Activated naive CD8-positive, alpha-beta T cell treated with anti-CD3 and anti-CD28 coated beads, Interleukin-2, amount 50 U/mL, for 24 hours (primary cell): Measurements from ENCODE around the gene MRPL30.
"Not testable (repeated sequence)": the region's sequence is repeated elsewhere in the genome, so short reads cannot be mapped to it uniquely, and the experiment has no call there.

ENCODE experiments used
- ATAC-seq: fragments of 150-1000 bp; cut with Tn5 transposase; one replicate; pipeline ENCODE4 v1.10.0; 2021
- DNase-seq: peaks from one replicate; pipeline ENCODE4 v3.0.0; 2021
- H3K27ac Mint-ChIP-seq: one replicate; pipeline ENCODE4 v1.8.0; 2021; ENCODE audit warnings: mild to moderate bottlenecking, mixed read lengths
- H3K27me3 Mint-ChIP-seq: one replicate; pipeline ENCODE4 v1.8.0; 2021; ENCODE audit warnings: mixed read lengths
- H3K36me3 Mint-ChIP-seq: one replicate; pipeline ENCODE4 v1.8.0; 2021; ENCODE audit warnings: low read depth, mixed read lengths
- H3K4me1 Mint-ChIP-seq: one replicate; pipeline ENCODE4 v1.8.0; 2021; ENCODE audit warnings: mixed read lengths
- H3K4me3 Mint-ChIP-seq: one replicate; pipeline ENCODE4 v1.8.0; 2021; ENCODE audit warnings: mild to moderate bottlenecking, moderate library complexity, mixed read lengths
- H3K9me3 Mint-ChIP-seq: one replicate; pipeline ENCODE4 v1.8.0; 2021; ENCODE audit warnings: mixed read lengths

The MRPL30 gene

DNA sequence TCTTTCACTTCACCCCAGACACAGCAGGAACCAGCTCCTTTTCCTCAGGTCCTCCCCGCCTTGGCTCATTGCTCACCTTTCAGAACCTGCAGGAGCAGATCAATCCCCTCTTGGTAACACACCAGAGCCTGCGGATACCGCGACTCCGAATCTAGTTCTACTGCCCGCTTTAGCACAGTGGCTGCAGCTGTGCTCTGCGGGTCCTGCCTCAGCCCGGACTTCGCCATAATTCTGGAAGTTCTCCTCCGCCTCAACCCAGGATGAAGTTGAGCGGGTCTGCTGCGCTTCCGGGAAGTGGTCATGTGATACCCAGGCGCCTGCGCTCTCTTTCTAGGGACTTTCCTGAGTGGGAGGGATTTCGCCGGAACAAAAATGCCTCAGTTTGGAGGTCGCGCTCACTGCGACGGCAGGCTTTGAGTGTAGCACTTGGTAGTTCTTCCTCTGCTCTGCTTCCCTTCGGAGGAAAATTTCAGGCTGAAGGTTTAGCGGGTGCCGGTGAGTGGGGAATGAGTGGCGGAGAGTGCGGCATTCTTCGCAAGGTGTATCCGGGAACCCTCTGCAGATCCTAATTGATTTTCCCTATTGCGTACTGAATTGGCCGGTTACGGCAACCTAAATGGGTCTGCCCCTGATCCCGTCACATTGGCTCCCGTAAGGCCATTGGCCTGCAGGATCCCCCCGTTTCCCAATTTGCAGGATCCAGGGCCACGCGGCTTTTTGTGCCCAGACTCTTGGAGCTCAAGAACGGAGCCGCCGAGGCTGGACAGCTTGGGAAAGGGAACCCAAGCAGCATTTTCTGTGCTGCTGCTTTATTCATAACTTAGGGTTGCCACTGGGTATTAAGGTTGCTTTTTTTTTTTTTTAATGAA lies at the start of gene MRPL30, which contains the start of gene MITD1:
TSS of gene MRPL30 (plus strand) at position 430 of the 869 bp plus-strand sequence. CDS start 5,020 bp downstream, outside the sequence.
TSS of gene MITD1 (minus strand) at position 304 of the 869 bp plus-strand sequence. CDS start at position 227, 77 bp downstream.
- DNase-seq = peak; percentile 87
- Mint-ChIP-seq H3K4me1 (peaks cover 54% of the 10 kb centered on the region), H3K27ac (peak within 1 kb of the TSS; percentile 97), H3K36me3 (peaks cover 11% of the 10 kb centered on the region), H3K27me3 (no peaks in the 10 kb centered on the region), H3K4me3 (peak within 1 kb of the TSS; percentile 99), H3K9me3 (no peaks in the 10 kb centered on the region)
- peak; percentile 90 for ATAC-seq

DNA sequence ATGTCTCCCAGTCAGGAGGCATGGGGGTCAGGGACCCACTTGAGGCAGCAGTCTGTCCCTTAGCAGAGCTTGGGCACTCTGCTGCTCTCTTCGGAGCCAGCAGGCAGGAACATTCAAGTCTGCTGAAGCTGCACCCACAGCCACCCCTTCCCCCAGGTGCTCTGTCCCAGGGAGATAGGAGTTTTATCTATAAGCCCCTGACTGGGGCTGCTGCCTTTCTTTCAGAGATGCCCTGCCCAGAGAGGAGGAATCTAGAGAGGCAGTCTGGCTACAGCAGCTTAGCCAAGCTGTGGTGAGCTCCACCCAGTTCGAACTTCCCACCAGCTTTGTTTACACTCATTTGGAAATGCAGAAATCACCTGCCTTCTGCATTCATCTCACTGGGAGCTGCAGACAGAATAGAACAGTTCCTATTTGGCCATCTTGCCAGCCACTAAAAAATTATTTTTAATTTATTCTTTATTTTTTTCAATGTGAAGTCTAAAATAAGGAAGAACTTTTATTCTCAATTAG lies 45.9 kb upstream of the MRPL30 start:
- not testable (repeated sequence) for H3K27me3 Mint-ChIP-seq, ATAC-seq, H3K27ac Mint-ChIP-seq, H3K4me3 Mint-ChIP-seq, DNase-seq
- peaks cover 24% of the 10 kb centered on the region for H3K36me3 Mint-ChIP-seq
- peaks cover 49% of the 10 kb centered on the region for H3K9me3 Mint-ChIP-seq
- H3K4me1 Mint-ChIP-seq = peaks cover 10% of the 10 kb centered on the region

DNA sequence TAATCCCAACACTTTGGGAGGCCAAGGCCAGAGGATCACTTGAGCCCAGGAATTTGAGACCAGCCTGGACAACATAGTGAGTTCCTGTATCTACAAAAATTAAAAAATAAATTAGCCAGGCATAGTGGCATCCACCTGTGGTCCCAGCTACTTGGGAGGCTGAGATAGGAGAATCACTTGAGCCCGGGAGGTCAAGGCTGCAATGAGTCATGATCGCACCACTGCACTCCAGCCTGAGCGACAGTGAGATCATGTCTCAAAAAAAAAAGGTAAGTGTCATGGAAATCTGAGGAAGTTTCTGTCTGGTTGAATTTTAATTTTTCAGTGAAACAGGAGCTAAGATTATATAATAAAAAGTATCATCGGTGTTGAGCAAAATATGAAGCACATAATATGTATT lies 42.0 kb upstream of the MRPL30 start:
- H3K9me3 Mint-ChIP-seq = peaks cover 18% of the 10 kb centered on the region
- ATAC-seq (no peak), DNase-seq (no peak)
- peaks cover 4% of the 10 kb centered on the region for H3K27me3 Mint-ChIP-seq
- peaks cover 27% of the 10 kb centered on the region for H3K4me1 Mint-ChIP-seq
- H3K27ac Mint-ChIP-seq = no peak overlapping the region
- H3K4me3 Mint-ChIP-seq = no peak overlapping the region
- peaks cover 15% of the 10 kb centered on the region for H3K36me3 Mint-ChIP-seq

DNA sequence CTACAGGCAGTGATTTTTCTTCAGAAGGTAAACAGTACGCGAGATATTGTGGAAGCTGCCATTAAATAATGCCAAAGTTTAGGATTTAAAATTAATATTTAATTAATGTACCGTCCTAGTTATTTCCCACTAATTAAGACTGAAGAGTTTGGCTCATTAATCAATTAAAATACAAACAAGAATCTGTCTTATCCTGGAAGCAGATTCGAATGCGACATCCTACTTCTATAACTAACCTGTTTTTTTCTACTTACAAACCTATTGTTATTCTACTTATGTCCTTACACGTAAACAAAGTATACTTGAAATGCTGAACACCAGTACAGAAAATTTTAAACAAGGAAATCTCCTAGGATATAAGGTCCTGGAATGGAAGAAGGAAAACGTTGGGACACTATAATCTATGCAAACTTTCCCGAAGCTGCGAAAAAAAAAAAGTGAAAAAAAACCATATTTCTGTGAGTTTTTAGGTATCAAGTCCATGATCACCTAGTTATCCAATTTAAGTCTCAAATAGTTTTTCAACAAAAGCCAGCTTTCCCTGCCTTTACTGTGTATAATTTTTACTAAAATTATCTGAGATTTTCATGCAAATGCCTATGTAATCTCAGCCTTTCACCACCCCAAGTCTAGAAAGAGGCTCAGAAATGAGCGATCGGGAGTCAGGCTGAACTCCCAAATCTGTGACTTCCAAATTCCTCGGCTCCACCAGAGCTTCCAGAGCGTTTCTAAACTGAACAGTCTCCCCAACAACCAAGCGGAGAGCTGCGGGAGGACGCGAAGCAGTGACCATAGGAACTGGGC lies 40.7 kb upstream of the MRPL30 start:
- no peak for ATAC-seq
- Mint-ChIP-seq H3K4me3 (peak overlapping the region; percentile 90), H3K27me3 (peaks cover 4% of the 10 kb centered on the region), H3K9me3 (peaks cover 11% of the 10 kb centered on the region), H3K27ac (peak overlapping the region; percentile 94), H3K36me3 (peaks cover 7% of the 10 kb centered on the region), H3K4me1 (peaks cover 27% of the 10 kb centered on the region)
- DNase-seq = no peak

DNA sequence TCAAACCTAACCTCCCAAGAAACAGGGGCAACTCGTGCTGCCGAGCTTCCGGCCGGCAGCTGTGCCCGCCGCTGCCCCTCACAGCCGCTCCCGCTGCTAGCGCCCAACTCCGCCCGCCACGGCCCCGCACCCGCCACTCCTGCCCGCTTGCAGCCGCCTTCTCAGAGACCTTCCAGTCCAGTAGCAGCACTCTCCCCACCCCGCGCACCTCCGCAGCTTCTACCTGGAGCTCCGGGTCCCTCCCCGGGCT lies 40.2 kb upstream of the MRPL30 start:
- Mint-ChIP-seq H3K4me1 (peaks cover 27% of the 10 kb centered on the region), H3K4me3 (peak overlapping the region; percentile 90), H3K9me3 (peaks cover 8% of the 10 kb centered on the region), H3K27ac (peak overlapping the region; percentile 94), H3K27me3 (peaks cover 4% of the 10 kb centered on the region), H3K36me3 (peaks cover 3% of the 10 kb centered on the region)
- ATAC-seq (peak; percentile 38), DNase-seq (no peak)

DNA sequence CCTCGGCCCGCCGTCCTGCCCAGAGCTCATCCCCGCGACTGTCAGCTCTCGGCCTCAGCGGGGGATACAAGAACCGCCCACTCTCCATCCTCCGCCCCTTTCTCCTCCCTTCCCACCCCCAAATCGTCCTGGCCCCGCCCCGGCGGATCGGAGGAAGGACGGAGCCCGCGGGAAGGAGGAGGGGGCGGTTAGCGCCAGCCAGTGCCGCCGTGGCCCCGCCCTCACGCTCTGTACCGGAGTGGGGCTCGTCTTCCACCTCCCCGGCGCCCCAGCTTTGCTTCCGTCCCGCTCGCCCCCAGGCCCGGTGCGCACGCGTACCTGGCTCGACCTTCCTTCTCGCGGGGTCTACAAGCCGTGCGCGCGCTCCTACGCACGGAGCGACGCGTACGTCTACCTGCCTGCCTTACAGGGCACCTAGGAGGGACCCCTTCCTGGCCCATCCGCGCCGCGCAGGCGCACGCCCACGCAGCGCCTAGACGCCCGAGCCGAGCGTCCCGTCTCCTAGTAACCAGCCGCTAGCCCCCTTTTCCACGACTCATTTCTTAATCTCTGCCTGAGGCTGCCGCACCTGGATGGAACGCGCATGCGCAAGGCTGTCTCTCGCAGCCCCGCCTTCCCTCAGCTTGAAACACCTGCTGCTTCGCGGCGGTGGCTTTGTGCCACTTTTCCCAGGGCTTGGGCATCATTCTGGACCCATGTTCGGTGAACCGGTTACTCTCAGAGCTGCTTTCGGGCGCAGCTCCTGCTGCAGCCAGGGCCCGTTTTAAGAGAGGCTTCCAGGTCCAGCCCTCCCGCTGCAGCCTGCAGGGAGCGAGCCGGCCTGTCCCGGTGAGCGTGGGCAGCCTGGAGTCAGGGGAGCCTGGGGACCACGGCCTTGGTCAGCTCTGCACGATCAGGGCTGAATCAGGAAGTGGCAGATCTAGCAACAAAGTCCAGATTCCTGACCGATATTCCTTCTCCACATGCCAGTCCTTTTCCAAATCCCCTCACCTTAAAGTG lies 39.6 kb upstream of the MRPL30 start, which contains the start of gene C2orf15:
TSS of gene C2orf15 (plus strand) at position 598 of the 999 bp plus-strand sequence. CDS start 8,852 bp downstream, outside the sequence.
- H3K27me3 Mint-ChIP-seq = peaks cover 4% of the 10 kb centered on the region
- ATAC-seq (peak; percentile 94), DNase-seq (peak; percentile 97)
- peak within 1 kb of the TSS; percentile 90 for H3K4me3 Mint-ChIP-seq
- peak within 1 kb of the TSS; percentile 94 for H3K27ac Mint-ChIP-seq
- peaks cover 4% of the 10 kb centered on the region for H3K9me3 Mint-ChIP-seq
- no peaks in the 10 kb centered on the region for H3K36me3 Mint-ChIP-seq
- H3K4me1 Mint-ChIP-seq = peaks cover 27% of the 10 kb centered on the region

DNA sequence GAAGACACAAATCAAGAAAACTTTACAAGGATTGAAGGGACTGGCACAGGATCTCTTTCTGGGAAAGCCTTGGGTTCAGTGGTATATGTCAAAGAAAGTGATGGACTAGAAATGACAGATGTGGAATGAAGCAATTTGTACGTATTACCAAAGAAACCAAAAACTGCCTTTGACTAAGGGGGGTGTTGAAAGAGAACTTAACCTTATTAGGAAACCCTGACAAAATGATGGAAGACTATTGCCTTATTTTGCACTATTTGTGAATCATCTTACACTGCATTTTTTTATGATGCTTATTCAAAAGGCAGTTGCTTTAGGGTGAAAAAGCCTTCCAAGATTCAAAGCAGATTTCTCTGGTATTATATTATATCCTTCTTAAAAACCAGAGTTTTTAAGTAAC lies 30.3 kb upstream of the MRPL30 start:
- ATAC-seq = no peak
- Mint-ChIP-seq H3K36me3 (peaks cover 2% of the 10 kb centered on the region), H3K4me3 (no peak overlapping the region), H3K27ac (no peak overlapping the region), H3K4me1 (peaks cover 14% of the 10 kb centered on the region), H3K9me3 (no peaks in the 10 kb centered on the region), H3K27me3 (no peaks in the 10 kb centered on the region)
- no peak for DNase-seq

DNA sequence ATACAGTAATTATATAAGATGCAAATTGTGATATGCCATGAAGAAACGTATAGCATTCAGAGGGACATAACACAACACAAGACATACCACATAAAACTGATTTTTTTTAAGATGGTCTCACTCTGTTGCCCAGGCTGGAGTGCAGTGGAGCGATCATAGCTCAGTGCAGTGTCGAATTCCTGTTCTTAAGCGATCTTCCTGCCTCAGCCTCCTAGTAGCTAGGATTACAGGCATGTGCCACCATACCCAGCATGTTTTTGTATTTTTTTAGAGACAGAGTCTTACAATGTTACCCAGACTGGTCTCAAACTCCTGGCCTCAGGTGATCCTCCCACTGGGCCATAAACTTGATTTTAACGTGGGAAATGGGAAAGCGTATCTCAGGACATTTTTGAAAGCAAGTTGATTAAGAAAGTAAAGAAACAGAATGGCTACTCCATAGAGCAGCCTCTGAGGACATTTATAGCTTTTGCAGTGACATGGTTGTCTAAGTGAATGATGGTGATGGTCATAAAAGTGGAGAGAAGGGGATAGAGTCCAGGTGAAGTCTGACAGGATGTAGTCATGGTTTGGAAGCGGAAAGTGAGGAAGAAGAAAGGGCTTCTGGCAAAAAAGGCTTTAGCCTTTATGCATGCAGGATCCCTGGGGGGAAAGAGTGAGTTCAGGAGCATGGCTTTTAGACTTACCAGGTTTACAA lies 28.6 kb upstream of the MRPL30 start:
- Mint-ChIP-seq H3K9me3 (no peaks in the 10 kb centered on the region), H3K27ac (no peak overlapping the region), H3K4me3 (no peak overlapping the region), H3K27me3 (no peaks in the 10 kb centered on the region), H3K4me1 (peaks cover 29% of the 10 kb centered on the region), H3K36me3 (peaks cover 8% of the 10 kb centered on the region)
- ATAC-seq = no peak
- DNase-seq = no peak

DNA sequence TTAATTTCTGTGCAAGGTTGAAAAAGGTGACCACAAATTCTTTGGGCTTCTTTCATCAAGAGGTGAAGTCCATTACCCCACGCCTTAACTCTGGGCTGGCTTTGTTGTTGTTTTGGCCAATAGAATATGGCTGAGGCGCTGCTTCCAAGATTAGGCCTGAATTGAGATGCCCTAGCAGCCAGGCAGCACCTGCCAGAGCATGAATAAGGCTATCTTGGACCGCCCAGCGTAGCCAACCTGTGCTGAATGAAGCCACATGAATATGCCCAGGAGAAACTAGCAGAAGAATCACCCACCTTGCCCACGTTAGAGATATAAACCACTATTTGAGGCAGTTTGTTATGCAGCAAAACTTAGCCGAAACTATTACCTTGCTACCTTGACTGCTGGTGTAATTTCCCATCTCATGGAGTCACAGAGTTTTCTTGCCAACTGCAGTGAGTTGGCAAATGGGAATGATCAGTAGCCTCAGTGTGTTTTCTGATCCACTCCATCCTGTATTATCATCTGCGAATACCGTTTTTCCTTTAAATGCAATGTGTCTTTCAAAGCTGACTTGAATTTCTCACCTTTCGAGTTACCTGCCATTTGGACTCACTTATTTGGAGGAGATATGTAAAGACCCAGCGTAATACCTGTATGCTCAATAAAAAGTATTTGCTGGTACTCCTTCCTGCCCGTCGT lies 26.9 kb upstream of the MRPL30 start:
- Mint-ChIP-seq H3K9me3 (no peaks in the 10 kb centered on the region), H3K27me3 (no peaks in the 10 kb centered on the region), H3K4me1 (peaks cover 32% of the 10 kb centered on the region), H3K4me3 (no peak overlapping the region), H3K27ac (peak overlapping the region; percentile 96), H3K36me3 (peaks cover 13% of the 10 kb centered on the region)
- ATAC-seq (no peak), DNase-seq (no peak)

DNA sequence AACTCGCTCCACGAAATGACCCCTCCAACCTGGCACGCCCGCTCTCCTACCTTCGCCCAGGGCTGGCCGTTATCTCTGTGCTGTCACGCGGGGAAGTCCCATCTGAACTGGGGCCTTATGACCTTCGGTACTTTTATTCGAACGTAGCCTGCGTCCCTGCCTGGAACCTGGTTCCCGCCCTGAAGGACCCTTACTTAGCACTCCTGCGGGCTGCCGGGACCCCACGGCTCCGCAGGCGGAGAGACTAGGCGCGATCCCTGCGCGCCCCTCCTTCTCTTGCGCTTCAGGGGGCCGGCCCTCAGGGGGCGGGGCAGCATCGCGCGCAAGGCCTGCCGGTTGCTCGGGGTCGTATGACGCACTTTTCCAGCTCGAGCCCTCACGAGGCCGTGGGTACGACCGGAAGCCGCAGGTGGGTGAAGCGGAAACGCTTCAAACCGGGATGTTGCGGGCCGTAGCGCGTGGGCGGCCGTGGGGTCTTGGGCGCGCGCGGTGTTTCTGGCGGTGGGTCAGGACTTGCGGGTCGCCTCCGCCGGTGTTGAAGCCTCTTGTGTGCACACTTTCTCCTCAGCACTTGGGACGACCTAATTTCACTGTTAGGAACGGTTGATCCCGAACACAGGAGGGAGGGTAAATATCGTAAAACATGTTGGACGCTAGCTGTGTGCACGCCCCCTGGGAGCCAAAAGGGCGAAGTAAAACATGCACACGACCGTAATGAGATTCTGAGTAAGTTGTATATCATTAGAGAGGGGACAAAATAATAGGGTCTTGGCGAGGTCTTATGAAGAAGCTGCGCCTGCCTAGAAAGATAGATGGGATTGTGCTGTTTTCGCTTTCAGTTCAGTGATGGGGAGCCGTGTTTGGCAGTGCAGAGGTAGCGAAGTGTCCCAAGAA lies 26.1 kb upstream of the MRPL30 start, which contains the start of the genes LIPT1 and TSGA10:
TSS of gene LIPT1 (plus strand) at position 325 of the 894 bp plus-strand sequence. CDS start 6,991 bp downstream, outside the sequence.
TSS of gene TSGA10 (minus strand) at position 300 of the 894 bp plus-strand sequence. CDS start 45,503 bp downstream, outside the sequence.
- H3K4me1 Mint-ChIP-seq = peaks cover 32% of the 10 kb centered on the region
- H3K36me3 Mint-ChIP-seq = peaks cover 18% of the 10 kb centered on the region

DNA sequence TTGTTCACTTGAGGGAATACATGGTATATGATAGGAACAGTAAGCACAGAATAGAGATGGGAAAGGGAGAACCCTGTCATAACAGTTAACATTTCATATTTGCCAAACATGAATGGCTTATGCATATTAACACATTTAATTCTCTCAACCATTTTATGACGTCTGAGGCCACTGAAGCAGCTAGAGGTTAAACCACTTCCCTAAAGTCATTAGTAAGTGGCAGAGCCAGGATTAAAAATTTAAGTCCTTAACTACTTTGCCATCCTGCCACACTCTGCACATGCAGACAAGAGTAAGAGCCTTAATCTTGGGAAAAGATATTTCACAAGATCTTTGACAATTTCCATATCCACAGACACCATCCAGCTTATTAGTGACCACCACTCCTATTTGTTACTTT lies 24.1 kb upstream of the MRPL30 start:
- Mint-ChIP-seq H3K27me3 (no peaks in the 10 kb centered on the region), H3K4me1 (peaks cover 25% of the 10 kb centered on the region), H3K4me3 (no peak overlapping the region), H3K36me3 (peaks cover 20% of the 10 kb centered on the region), H3K27ac (peak overlapping the region; percentile 34), H3K9me3 (no peaks in the 10 kb centered on the region)
- ATAC-seq (no peak), DNase-seq (no peak)

More for the DNA sequence above, 26.1 kb upstream of the MRPL30 start, which contains the start of the genes LIPT1 and TSGA10:
- no peaks in the 10 kb centered on the region for H3K27me3 Mint-ChIP-seq
- H3K4me3 Mint-ChIP-seq = no peak within 1 kb of the TSS
- ATAC-seq = peak; percentile 96
- DNase-seq = peak; percentile 94
- H3K27ac Mint-ChIP-seq = peak within 1 kb of the TSS; percentile 96
- H3K9me3 Mint-ChIP-seq = no peaks in the 10 kb centered on the region

DNA sequence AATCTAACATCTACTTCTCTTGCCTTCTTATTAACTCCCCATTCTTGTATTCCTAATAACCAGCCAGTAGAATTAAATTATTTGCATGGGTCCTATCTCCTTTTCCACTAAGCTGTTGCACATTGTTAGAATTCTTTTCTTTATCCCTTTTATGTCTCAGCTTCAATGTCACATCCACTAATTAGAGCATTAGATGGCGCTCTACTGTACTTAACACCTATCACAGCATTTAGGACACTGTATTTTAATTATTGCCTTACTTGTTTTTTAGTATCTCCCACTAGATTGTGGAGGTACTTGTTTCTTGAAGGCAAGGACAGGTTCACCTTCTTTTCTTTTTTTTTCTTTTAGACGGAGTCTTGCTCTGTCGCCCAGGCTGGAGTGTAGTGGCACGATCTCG lies 22.4 kb upstream of the MRPL30 start:
- ATAC-seq (no peak), DNase-seq (no peak)
- no peak overlapping the region for H3K27ac Mint-ChIP-seq
- H3K27me3 Mint-ChIP-seq = no peaks in the 10 kb centered on the region
- H3K4me3 Mint-ChIP-seq = no peak overlapping the region
- peaks cover 20% of the 10 kb centered on the region for H3K36me3 Mint-ChIP-seq
- H3K9me3 Mint-ChIP-seq = no peaks in the 10 kb centered on the region
- peaks cover 25% of the 10 kb centered on the region for H3K4me1 Mint-ChIP-seq
